Muscle of leg (tissue), 11 donors: ENCODE results near the gene ATP10A. TPM values are rescaled to one million over a fixed set of nuclear protein-coding genes. Genes with fewer than 3 reads are reported as not detected.

ENCODE experiments used
- DNase-seq: peaks from one replicate; pipeline ENCODE4 v3.0.0; 2013
- H3K27ac ChIP-seq: one replicate; pipeline ENCODE4 v1.5.1; 2013; ENCODE audit warnings: mild to moderate bottlenecking, low read length, control low read depth
- H3K27me3 ChIP-seq: one replicate; pipeline ENCODE4 v1.6.1; 2013; ENCODE audit warnings: low read length; ENCODE audit not compliant: control insufficient read depth, insufficient read depth
- H3K36me3 ChIP-seq: one replicate; pipeline ENCODE4 v1.6.1; 2013; ENCODE audit warnings: low read length; ENCODE audit not compliant: control insufficient read depth, insufficient read depth
- H3K4me1 ChIP-seq: one replicate; pipeline ENCODE4 v1.6.1; 2013; ENCODE audit warnings: low read length; ENCODE audit not compliant: control insufficient read depth, insufficient read depth
- H3K4me3 ChIP-seq: one replicate; pipeline ENCODE4 v1.5.1; 2013; ENCODE audit warnings: low read length, control low read depth
- H3K9me3 ChIP-seq: replicated peaks from 2 replicates; pipeline ENCODE4 v1.6.1; 2013; ENCODE audit warnings: low read depth, low read length; ENCODE audit not compliant: control insufficient read depth
- WGBS: methylation state at CpG from one replicate; pipeline ENCODE4 v1.1.5; 2013; ENCODE audit warnings: missing lambda C conversion rate; ENCODE audit not compliant: insufficient coverage; 5-methylcytosine and 5-hydroxymethylcytosine counted together
- polyA plus RNA-seq, 8 donors: library from polyadenylated mRNA; unstranded; fragments of 120-200 nt; gene quantifications; one replicate each; pipeline versions ENCODE4 v1.2.1 to v1.2.3, GENCODE V29; 2013; ENCODE audit warnings: inconsistent platforms in 1 of 8, low replicate concordance in 1 of 8; ENCODE audit not compliant: insufficient read length in 8 of 8, insufficient read depth in 1 of 8
- total RNA-seq: library from RNA; stranded (reverse); fragments of 120-200 nt; gene quantifications from one replicate; pipeline ENCODE4 v1.2.4, GENCODE V29; 2013

The ATP10A gene
- total and polyA plus RNA-seq, 9 donors, result 1.9 to 4.9 (median 2.7) TPM

DNA sequence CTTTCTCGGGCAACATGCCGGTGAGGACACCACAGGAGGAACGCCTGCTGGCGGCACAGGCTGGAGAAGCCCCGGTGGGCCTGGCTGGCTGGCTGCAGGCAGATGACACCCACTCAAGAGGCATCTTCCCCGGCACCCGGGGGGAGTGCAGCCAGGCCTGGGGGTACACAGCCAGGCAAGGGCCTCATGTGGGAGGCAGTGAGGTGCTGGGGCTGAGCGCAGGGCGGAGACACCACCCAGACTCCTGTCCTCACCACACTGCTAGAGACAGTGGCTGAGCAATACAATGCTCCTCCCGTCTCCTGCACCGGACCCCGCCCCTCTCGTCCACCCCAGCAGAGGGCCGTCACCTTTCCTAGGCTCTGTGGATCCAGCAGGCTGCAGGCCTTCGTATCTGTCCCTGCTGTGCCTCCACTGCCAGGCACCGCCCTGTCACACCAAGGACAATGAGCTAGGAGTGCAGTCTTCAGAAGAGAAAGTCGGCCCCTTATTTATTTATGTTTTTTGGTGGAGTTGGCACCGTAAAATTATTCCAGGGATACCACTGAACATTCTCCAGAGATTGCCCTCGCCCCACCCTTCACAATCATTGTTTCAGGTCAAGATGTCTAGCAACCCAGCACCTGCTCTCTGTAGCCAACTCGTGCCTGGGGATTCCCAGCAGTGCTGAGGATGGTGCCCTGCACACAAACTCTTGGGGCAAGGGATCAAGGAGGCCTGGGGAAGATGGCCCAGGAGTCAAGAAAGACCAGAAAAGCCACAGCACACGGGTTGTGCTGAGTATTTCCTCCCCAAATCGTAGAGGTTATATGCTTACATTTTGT lies 129.1 kb downstream of the ATP10A start:
- DNase-seq, result no peak
- Histone ChIP-seq H3K27ac (no peak overlapping the region), H3K27me3 (no peaks in the 10 kb centered on the region), H3K4me1 (peaks cover 6% of the 10 kb centered on the region), H3K4me3 (no peak overlapping the region), H3K9me3 (no peaks in the 10 kb centered on the region), H3K36me3 (no peaks in the 10 kb centered on the region)
- WGBS, result 82% methylated on average over 14 of the region's 22 CpGs

DNA sequence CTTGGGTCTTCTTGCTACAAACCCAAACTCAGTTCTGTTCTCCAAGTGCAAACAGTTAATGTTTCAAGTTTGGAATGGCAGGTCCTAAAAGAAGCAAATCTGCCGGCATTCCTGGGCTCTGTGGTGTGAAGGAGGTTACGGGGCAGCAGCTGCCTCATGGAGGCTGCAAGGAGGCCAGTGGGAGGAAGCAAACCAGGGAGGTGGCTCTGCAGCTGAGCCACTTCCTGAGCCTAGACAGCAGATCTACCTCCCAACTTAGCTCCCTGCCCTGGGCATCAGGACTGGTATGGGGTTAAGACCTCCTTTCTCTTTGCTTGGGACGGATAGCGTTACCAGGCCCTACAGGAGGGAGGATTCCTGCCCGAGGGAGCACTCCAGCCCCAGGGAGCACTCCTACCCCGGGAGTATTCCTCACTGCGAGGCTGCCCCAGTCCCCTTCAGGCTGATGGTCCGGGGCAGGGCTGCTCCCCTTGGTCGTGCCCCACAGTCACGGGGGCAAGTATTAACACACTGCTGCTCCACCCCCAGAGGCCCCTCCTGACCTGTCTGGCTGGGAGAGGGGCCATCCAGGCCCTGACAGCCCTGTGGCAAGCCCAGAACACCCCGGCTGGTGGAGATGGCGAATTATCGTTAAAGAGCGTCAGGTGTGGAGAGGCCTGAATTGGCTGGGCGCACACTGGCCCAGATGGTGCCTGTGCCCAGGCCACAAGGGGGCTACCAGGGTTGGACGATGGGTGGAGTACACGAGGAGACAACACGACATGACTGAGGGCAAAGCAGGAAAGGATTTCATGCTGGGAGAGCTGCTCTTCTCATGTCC lies 129.9 kb downstream of the ATP10A start:
- Histone ChIP-seq H3K9me3 (no peaks in the 10 kb centered on the region), H3K36me3 (no peaks in the 10 kb centered on the region), H3K27ac (no peak overlapping the region), H3K27me3 (no peaks in the 10 kb centered on the region), H3K4me3 (no peak overlapping the region), H3K4me1 (peaks cover 6% of the 10 kb centered on the region)
- no peak for DNase-seq
- 75% methylated on average over 15 of the region's 18 CpGs for WGBS

DNA sequence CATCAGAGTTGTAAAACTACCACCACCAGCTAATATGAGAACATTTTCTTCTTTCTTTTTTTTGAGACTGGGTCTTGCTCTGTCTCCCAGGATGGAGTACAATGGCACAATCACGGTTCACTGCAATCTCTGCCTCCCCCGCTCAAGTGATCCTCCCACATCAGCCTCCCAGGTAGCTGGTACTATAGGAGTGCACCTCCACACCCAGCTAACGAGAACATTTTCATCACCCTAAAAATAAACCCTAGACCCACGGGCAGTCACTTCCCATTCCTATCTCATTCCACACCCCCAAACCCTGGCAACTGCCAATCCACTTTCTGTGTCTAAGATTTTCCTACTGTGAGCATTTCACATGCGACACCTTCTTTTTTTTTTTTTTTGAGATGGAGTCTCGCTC lies 130.9 kb downstream of the ATP10A start:
- no peak for DNase-seq
- no peak overlapping the region for H3K4me3 ChIP-seq
- WGBS, result 94% methylated on average over 4 of the region's 6 CpGs

DNA sequence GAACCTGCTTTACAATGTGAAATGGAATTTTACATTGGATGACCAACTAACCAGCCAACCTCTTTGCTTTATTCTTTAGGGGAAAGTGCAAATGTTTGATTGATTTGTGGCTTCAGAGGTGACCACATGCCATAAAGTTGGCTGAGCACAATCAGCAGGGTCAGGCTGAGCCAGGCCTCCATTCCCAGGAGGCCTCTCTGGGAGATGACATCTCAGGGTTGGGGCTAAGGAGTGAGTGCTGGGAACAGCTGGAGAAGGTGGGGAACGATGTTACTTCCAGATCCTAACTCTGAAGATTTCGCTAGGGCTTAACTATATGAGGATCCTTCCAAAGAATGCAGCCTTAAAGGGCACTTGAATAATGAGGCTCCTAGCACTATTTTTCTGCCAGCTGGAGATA lies 131.7 kb downstream of the ATP10A start:
- Histone ChIP-seq H3K4me3 (no peak overlapping the region), H3K36me3 (no peaks in the 10 kb centered on the region), H3K9me3 (no peaks in the 10 kb centered on the region), H3K27ac (no peak overlapping the region), H3K27me3 (no peaks in the 10 kb centered on the region), H3K4me1 (no peaks in the 10 kb centered on the region)
- no peak for DNase-seq
- WGBS, result no CpG with 5 or more reads among the region's 2 CpGs

More for the DNA sequence above, 130.9 kb downstream of the ATP10A start:
- Histone ChIP-seq H3K27ac (no peak overlapping the region), H3K27me3 (no peaks in the 10 kb centered on the region), H3K4me1 (peaks cover 2% of the 10 kb centered on the region), H3K36me3 (no peaks in the 10 kb centered on the region), H3K9me3 (no peaks in the 10 kb centered on the region)

DNA sequence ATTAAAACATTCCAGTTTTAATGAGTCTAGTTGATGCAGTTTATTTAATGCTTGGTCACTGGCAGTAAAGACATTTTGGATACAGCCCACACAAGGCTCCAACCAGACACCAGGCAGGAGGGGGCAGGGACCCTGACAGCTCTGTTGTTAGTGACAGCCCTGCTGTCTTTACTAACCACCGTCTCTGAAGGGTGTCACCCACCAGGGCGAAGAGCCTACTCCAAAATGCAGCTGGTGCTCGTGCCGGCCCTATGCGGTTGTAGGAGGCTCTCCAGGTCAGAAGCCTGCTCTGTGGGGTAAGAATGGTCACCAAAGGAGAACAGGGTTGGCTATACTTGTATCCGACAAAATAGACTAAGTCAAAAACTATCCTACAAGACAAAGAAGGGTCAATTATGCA lies 132.2 kb downstream of the ATP10A start:
- 38% methylated on average over 2 of the region's 6 CpGs for WGBS
- H3K4me1 ChIP-seq, result no peaks in the 10 kb centered on the region
- DNase-seq, result no peak
- H3K27ac ChIP-seq, result no peak overlapping the region
- H3K36me3 ChIP-seq, result no peaks in the 10 kb centered on the region
- H3K9me3 ChIP-seq, result no peaks in the 10 kb centered on the region
- H3K27me3 ChIP-seq, result no peaks in the 10 kb centered on the region
- no peak overlapping the region for H3K4me3 ChIP-seq

DNA sequence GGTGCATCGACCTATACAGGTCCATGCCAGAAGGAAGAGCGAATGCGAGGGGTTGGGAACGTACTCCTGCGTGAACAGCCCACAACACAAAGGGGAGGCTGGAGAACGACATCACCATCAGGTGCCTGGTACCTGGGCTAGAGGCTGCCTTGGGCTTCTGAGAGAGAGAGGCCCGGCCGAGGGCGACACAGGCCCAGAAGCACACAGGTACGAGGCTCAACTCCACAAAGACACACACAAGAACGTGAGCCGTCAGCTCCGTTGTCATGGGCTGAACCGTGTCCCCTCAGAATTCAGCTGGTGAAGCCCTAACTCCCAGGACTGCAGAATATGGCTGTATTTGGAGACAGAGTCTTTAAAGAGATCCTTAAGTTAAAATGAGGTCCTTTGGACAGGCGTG lies 134.3 kb downstream of the ATP10A start:
- no peaks in the 10 kb centered on the region for H3K36me3 ChIP-seq
- no peaks in the 10 kb centered on the region for H3K9me3 ChIP-seq
- no peak for DNase-seq
- H3K4me1 ChIP-seq, result no peaks in the 10 kb centered on the region
- no peak overlapping the region for H3K4me3 ChIP-seq
- no peak overlapping the region for H3K27ac ChIP-seq
- 87% methylated on average over 6 of the region's 15 CpGs for WGBS
- H3K27me3 ChIP-seq, result no peaks in the 10 kb centered on the region

DNA sequence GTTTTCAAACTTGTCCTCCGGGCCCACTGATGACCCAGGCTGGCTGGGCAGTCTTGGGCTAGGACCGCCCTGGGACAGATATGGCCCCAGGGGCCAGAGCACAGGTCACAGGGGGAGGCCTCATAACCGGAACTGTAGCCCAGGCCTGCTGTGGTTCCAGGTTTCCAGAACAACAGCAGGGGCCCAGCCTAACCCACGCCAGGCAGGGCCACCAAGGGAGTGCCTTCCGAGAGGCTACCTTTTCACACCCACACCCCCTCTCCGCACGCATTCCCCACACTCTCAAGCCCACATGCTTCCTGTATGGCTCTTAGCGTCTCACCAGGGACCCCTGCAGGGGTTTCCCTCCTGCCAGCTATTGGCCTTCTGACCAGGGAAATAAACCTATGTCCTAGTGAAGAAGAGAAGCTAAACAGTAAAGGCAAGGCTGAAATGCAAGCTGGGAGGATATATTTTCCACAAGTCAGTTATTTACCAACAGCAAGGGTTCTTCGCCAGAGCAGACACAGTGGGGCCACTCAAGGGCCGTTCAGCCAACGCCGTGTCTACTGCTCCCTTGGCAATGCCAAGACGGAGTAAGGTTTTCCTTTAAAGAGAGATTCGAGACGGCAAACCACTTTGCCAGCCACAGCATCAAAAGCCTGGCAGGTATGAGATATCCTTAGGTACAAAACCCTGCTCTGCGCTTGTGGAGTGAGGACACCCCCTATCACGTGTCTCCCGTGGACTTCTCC lies 135.1 kb downstream of the ATP10A start:
- H3K36me3 ChIP-seq, result no peaks in the 10 kb centered on the region
- no peak for DNase-seq
- 73% methylated on average over 17 of the region's 18 CpGs for WGBS
- H3K4me1 ChIP-seq, result no peaks in the 10 kb centered on the region
- no peaks in the 10 kb centered on the region for H3K27me3 ChIP-seq
- no peaks in the 10 kb centered on the region for H3K9me3 ChIP-seq
- no peak overlapping the region for H3K4me3 ChIP-seq
- H3K27ac ChIP-seq, result no peak overlapping the region

DNA sequence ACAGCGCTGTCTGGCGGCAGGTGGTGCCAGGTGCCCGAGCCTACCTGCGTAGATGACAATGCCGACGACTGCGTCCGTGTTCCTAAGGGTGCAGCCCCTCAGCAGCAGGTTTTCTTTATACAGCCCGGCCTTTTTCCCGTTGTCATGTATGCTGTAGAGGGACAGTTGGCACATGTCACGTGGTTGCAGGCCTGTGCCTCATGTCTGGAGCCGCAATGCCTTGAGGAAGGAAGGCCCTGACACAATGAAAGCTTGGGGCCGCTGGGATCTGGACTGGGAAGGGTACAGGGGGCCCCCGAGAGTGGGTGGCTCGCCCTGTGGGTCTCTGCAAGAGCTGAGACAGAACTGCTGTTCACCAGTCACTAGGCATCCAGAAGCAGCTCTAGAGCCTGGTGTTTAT lies 136.0 kb downstream of the ATP10A start:
- Histone ChIP-seq H3K4me3 (no peak overlapping the region), H3K36me3 (no peaks in the 10 kb centered on the region), H3K9me3 (no peaks in the 10 kb centered on the region), H3K4me1 (no peaks in the 10 kb centered on the region), H3K27me3 (no peaks in the 10 kb centered on the region), H3K27ac (no peak overlapping the region)
- 94% methylated on average over 15 of the region's 15 CpGs for WGBS
- no peak for DNase-seq

DNA sequence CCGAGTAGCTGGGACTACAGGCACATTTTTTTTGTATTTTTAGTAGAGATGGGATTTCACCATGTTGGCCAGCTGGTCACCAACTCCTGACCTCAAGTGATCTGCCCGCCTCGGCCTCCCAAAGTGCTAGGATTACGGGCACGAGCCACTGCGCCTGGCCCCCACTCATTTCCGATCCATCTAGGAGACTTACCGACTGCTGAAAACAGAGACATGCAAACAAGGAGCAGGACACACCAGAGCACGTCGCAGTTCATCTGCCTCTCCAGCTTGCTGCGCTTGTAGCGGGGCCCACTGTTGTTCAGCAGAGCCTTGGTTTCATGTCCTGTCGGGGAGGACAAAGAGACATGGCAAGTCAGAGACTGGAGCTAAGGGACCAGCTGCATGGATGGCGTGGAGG lies 137.4 kb downstream of the ATP10A start:
- Histone ChIP-seq H3K4me3 (no peak overlapping the region), H3K27ac (no peak overlapping the region), H3K36me3 (no peaks in the 10 kb centered on the region), H3K4me1 (no peaks in the 10 kb centered on the region), H3K27me3 (no peaks in the 10 kb centered on the region), H3K9me3 (no peaks in the 10 kb centered on the region)
- no peak for DNase-seq
- 92% methylated on average over 12 of the region's 14 CpGs for WGBS

DNA sequence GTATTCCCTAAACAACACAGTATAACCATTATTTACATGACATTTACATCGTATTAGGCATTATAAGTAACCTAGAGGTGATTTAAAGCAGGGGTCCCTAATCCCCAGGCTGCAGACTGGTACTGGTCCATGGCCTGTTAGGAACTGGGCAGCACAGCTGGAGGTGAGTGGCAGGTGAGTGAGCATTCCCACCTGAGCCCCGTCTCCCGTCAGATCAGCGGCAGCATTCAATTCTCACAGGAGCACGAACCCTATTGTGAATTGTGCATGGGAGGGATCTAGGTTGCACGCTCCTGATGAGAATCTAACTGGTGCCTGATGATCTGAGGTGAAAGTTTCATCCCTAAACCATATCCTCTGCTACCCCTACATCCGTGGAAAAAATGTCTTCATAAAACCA lies 138.2 kb downstream of the ATP10A start:
- H3K36me3 ChIP-seq, result no peaks in the 10 kb centered on the region
- no peaks in the 10 kb centered on the region for H3K9me3 ChIP-seq
- H3K27ac ChIP-seq, result no peak overlapping the region
- no peaks in the 10 kb centered on the region for H3K27me3 ChIP-seq
- WGBS, result no CpG with 5 or more reads among the region's 7 CpGs
- H3K4me1 ChIP-seq, result no peaks in the 10 kb centered on the region
- H3K4me3 ChIP-seq, result no peak overlapping the region
- DNase-seq, result no peak
